HPDE6-E6E7 (cell line): ENCODE results near the gene JUND.

ENCODE experiments used
- DNase-seq: peaks from one replicate; pipeline ENCODE4 v3.0.0; 2011; ENCODE audit warnings: missing footprints; ENCODE audit errors: extremely low spot score

JUND gene

GRCh38 chr19:18269070-18269723, 12.2 kb downstream of the JUND start:
- no peak for DNase-seq

- no peak for DNase-seq
These were observed 14.4 kb downstream of the JUND start for GRCh38 chr19:18266771-18267686.

- no peak for DNase-seq
These were observed 15.8 kb downstream of the JUND start for GRCh38 chr19:18265582-18265981.

- DNase-seq, result no peak
These were observed 16.4 kb downstream of the JUND start for GRCh38 chr19:18264971-18265540.

GRCh38 chr19:18264137-18264854, 17.1 kb downstream of the JUND start:
- DNase-seq, result no peak

- no peak for DNase-seq
These were observed 17.9 kb downstream of the JUND start for GRCh38 chr19:18263324-18264136.

- no peak for DNase-seq
These were observed 18.5 kb downstream of the JUND start for GRCh38 chr19:18262917-18263316.

- no peak for DNase-seq
These were observed 19.3 kb downstream of the JUND start for GRCh38 chr19:18262144-18262543.

- no peak for DNase-seq
These were observed 19.9 kb downstream of the JUND start for GRCh38 chr19:18261474-18261873.

- no peak for DNase-seq
These were observed 21.5 kb downstream of the JUND start for GRCh38 chr19:18259893-18260292.

- no peak for DNase-seq
These were observed 23.6 kb downstream of the JUND start for GRCh38 chr19:18257503-18258470.

- DNase-seq, result no peak
These were observed 26.6 kb downstream of the JUND start for GRCh38 chr19:18254546-18255503.

GRCh38 chr19:18253716-18254115, 27.7 kb downstream of the JUND start:
- peak; percentile 84 for DNase-seq

GRCh38 chr19:18253130-18253529, 28.3 kb downstream of the JUND start:
- DNase-seq, result no peak

GRCh38 chr19:18252370-18252717, 29.1 kb downstream of the JUND start:
- no peak for DNase-seq

GRCh38 chr19:18251587-18252369, 29.6 kb downstream of the JUND start:
- DNase-seq, result peak; percentile 62

GRCh38 chr19:18249834-18250233, 31.6 kb downstream of the JUND start:
- no peak for DNase-seq

GRCh38 chr19:18245297-18245696, 36.1 kb downstream of the JUND start:
- DNase-seq, result no peak
